Nephron (organoid): ENCODE results near the gene GALNT11.

Experiments used
- H3K27ac Mint-ChIP-seq, 3 experiments: 2 replicates each; pipeline ENCODE4 v1.8.0; 2020; ENCODE audit warnings: mixed read lengths in 3 of 3, mild to moderate bottlenecking in 2 of 3, moderate library complexity in 1 of 3
- H3K27me3 Mint-ChIP-seq: 2 replicates; pipeline ENCODE4 v1.8.0; 2021; ENCODE audit warnings: low read depth, mild to moderate bottlenecking, moderate library complexity, mixed read lengths
- H3K36me3 Mint-ChIP-seq: 2 replicates; pipeline ENCODE4 v1.8.0; 2020; ENCODE audit warnings: low read depth, mixed read lengths
- H3K4me1 Mint-ChIP-seq: 2 replicates; pipeline ENCODE4 v1.8.0; 2020; ENCODE audit warnings: mixed read lengths
- H3K4me3 Mint-ChIP-seq, 3 experiments: 2 replicates each; pipeline ENCODE4 v1.8.0; 2020; ENCODE audit warnings: mild to moderate bottlenecking in 3 of 3, mixed read lengths in 3 of 3, moderate library complexity in 2 of 3
- H3K9me3 Mint-ChIP-seq: 2 replicates; pipeline ENCODE4 v1.8.0; 2020; ENCODE audit warnings: mixed read lengths
- CTCF ChIP-seq, 3 experiments: fragments of 200-600 bp; sonication (generic); IDR thresholded peaks; one replicate each; pipeline ENCODE4 v1.5.0; 2021; ENCODE audit warnings: antibody characterized with exemption in 3 of 3; ENCODE audit not compliant: unreplicated experiment in 3 of 3

The GALNT11 gene

GRCh38 chr7:152103066-152103465 lies 77.6 kb downstream of the GALNT11 start:
- H3K4me1 Mint-ChIP-seq: peaks cover 13% of the 10 kb centered on the region
- no peak overlapping the region for H3K4me3 Mint-ChIP-seq
- H3K36me3 Mint-ChIP-seq: peaks cover 48% of the 10 kb centered on the region
- H3K9me3 Mint-ChIP-seq: no peaks in the 10 kb centered on the region
- no peaks in the 10 kb centered on the region for H3K27me3 Mint-ChIP-seq
- TF ChIP-seq CTCF (IDR thresholded peaks at IDR 0.05; ENCODE audit: unreplicated experiment in 3 of 3): no peak
- H3K27ac Mint-ChIP-seq: no peak overlapping the region

GRCh38 chr7:152103691-152104090 lies 78.2 kb downstream of the GALNT11 start:
- H3K4me3 Mint-ChIP-seq: no peak overlapping the region
- no peak for TF ChIP-seq CTCF (IDR thresholded peaks at IDR 0.05; ENCODE audit: unreplicated experiment in 3 of 3)

GRCh38 chr7:152105205-152105604 lies 79.7 kb downstream of the GALNT11 start:
- H3K4me3 Mint-ChIP-seq: no peak overlapping the region
- TF ChIP-seq CTCF (IDR thresholded peaks at IDR 0.05; ENCODE audit: unreplicated experiment in 3 of 3): no peak
- H3K36me3 Mint-ChIP-seq: peaks cover 64% of the 10 kb centered on the region
- H3K4me1 Mint-ChIP-seq: peaks cover 13% of the 10 kb centered on the region
- H3K27me3 Mint-ChIP-seq: no peaks in the 10 kb centered on the region
- no peak overlapping the region for H3K27ac Mint-ChIP-seq
- H3K9me3 Mint-ChIP-seq: no peaks in the 10 kb centered on the region

More at GRCh38 chr7:152103691-152104090, 78.2 kb downstream of the GALNT11 start:
- H3K9me3 Mint-ChIP-seq: no peaks in the 10 kb centered on the region
- no peak overlapping the region for H3K27ac Mint-ChIP-seq
- peaks cover 50% of the 10 kb centered on the region for H3K36me3 Mint-ChIP-seq
- no peaks in the 10 kb centered on the region for H3K27me3 Mint-ChIP-seq
- H3K4me1 Mint-ChIP-seq: peaks cover 13% of the 10 kb centered on the region

- no peak overlapping the region for H3K4me3 Mint-ChIP-seq
- H3K27me3 Mint-ChIP-seq: no peaks in the 10 kb centered on the region
- peaks cover 70% of the 10 kb centered on the region for H3K36me3 Mint-ChIP-seq
- H3K4me1 Mint-ChIP-seq: peaks cover 6% of the 10 kb centered on the region
- H3K9me3 Mint-ChIP-seq: no peaks in the 10 kb centered on the region
- H3K27ac Mint-ChIP-seq: no peak overlapping the region
- TF ChIP-seq CTCF (IDR thresholded peaks at IDR 0.05; ENCODE audit: unreplicated experiment in 3 of 3): no peak
Measured at GRCh38 chr7:152106990-152107389, 81.5 kb downstream of the GALNT11 start.

- H3K4me3 Mint-ChIP-seq: no peak overlapping the region
- H3K36me3 Mint-ChIP-seq: peaks cover 71% of the 10 kb centered on the region
Measured at GRCh38 chr7:152107945-152108344, 82.5 kb downstream of the GALNT11 start.

More at GRCh38 chr7:152107945-152108344, 82.5 kb downstream of the GALNT11 start:
- no peak for TF ChIP-seq CTCF (IDR thresholded peaks at IDR 0.05; ENCODE audit: unreplicated experiment in 3 of 3)
- Mint-ChIP-seq H3K9me3 (no peaks in the 10 kb centered on the region), H3K4me1 (peaks cover 6% of the 10 kb centered on the region), H3K27ac (no peak overlapping the region), H3K27me3 (no peaks in the 10 kb centered on the region)
